Measurements from ENCODE around the gene FAM204A.

FAM204A gene

GRCh38 chr10:118321724-118322575, 20.2 kb downstream of the FAM204A start:
- in situ Hi-C loops (cut with HindIII; ENCODE audit: low sequenced_read_pairs) = no loop called here
- no peak overlapping the region for H3K4me3 ChIP-seq (ENCODE audit: low read depth, low read length)
- no peak for DNase-seq (ENCODE audit: low read depth)
- TF ChIP-seq CTCF (IDR thresholded peaks at IDR 0.05; ENCODE audit: low read depth, low read length, missing control alignments) = no peak

GRCh38 chr10:118315629-118316028, 26.5 kb downstream of the FAM204A start:
- in situ Hi-C loops (cut with HindIII; ENCODE audit: low sequenced_read_pairs) = no loop called here
- DNase-seq (ENCODE audit: low read depth) = no peak
- H3K4me3 ChIP-seq (ENCODE audit: low read depth, low read length) = no peak overlapping the region
- no peak for TF ChIP-seq CTCF (IDR thresholded peaks at IDR 0.05; ENCODE audit: low read depth, low read length, missing control alignments)

- in situ Hi-C loops (cut with HindIII; ENCODE audit: low sequenced_read_pairs) = no loop called here
- no peak for DNase-seq (ENCODE audit: low read depth)
- H3K4me3 ChIP-seq (ENCODE audit: low read depth, low read length) = no peak overlapping the region
- TF ChIP-seq CTCF (IDR thresholded peaks at IDR 0.05; ENCODE audit: low read depth, low read length, missing control alignments) = no peak
Observed at GRCh38 chr10:118314882-118315281, 27.2 kb downstream of the FAM204A start.

- no peak overlapping the region for H3K4me3 ChIP-seq (ENCODE audit: low read depth, low read length)
- no peak for DNase-seq (ENCODE audit: low read depth)
- no peak for TF ChIP-seq CTCF (IDR thresholded peaks at IDR 0.05; ENCODE audit: low read depth, low read length, missing control alignments)
- in situ Hi-C loops (cut with HindIII; ENCODE audit: low sequenced_read_pairs) = no loop called here
Observed at GRCh38 chr10:118311505-118311904, 30.6 kb downstream of the FAM204A start.

GRCh38 chr10:118310822-118311221, 31.3 kb downstream of the FAM204A start:
- H3K4me3 ChIP-seq (ENCODE audit: low read depth, low read length) = no peak overlapping the region
- DNase-seq (ENCODE audit: low read depth) = no peak
- in situ Hi-C loops (cut with HindIII; ENCODE audit: low sequenced_read_pairs) = no loop called here
- TF ChIP-seq CTCF (IDR thresholded peaks at IDR 0.05; ENCODE audit: low read depth, low read length, missing control alignments) = no peak

GRCh38 chr10:118309911-118310310, 32.2 kb downstream of the FAM204A start:
- no peak overlapping the region for H3K4me3 ChIP-seq (ENCODE audit: low read depth, low read length)
- in situ Hi-C loops (cut with HindIII; ENCODE audit: low sequenced_read_pairs) = no loop called here
- no peak for DNase-seq (ENCODE audit: low read depth)
- TF ChIP-seq CTCF (IDR thresholded peaks at IDR 0.05; ENCODE audit: low read depth, low read length, missing control alignments) = no peak

Data from astrocyte of the cerebellum (primary cell).